Measurements from ENCODE around the gene C3orf20.

Gene C3orf20

GRCh38 chr3:14819671-14820070 is 144.7 kb downstream of the C3orf20 start:
- Histone ChIP-seq H3K27ac (ENCODE audit: low read depth in 2 of 2, low read length in 2 of 2) (no peak overlapping the region), H3K36me3 (ENCODE audit: control insufficient read depth in 2 of 2, insufficient read depth in 2 of 2, low read length in 2 of 2) (peaks cover 0 to 2% of the 10 kb centered on the region in 2 donors), H3K4me1 (ENCODE audit: control insufficient read depth in 2 of 2, insufficient read depth in 2 of 2, low read length in 2 of 2) (no peaks in the 10 kb centered on the region), H3K9ac (ENCODE audit: low read depth in 1 of 2, low read length in 2 of 2) (no peak overlapping the region), H3K27me3 (ENCODE audit: control insufficient read depth in 2 of 2, insufficient read depth in 2 of 2, low read length in 2 of 2) (peaks cover 0 to 6% of the 10 kb centered on the region in 2 donors), H3K4me3 (ENCODE audit: low read length in 2 of 2) (no peak overlapping the region), H3K9me3 (ENCODE audit: control insufficient read depth in 2 of 2, low read length in 2 of 2) (no peaks in the 10 kb centered on the region)

DNA sequence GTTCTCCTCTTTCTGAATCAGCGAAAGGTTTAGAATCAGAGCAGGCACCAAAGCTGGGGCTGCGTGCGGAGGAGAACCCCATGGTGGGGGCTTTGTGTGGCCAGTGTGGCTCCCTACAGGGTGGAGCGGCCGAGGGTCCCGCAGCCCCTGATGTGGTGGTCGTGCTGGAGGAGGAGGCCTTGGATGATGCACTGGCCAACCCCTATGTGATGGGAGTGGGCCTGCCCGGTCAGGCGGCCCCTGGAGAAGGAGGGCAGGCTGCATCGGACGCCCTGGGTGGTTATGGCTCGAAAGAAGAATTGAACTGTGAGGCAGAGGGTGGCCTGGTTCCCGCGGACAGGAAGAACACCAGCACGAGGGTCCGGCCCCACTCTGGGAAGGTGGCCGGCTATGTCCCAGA is 145.2 kb downstream of the C3orf20 start:
- peaks cover 0 to 2% of the 10 kb centered on the region in 2 donors for H3K36me3 ChIP-seq (ENCODE audit: control insufficient read depth in 2 of 2, insufficient read depth in 2 of 2, low read length in 2 of 2)
- no peaks in the 10 kb centered on the region for H3K9me3 ChIP-seq (ENCODE audit: control insufficient read depth in 2 of 2, low read length in 2 of 2)
- no peaks in the 10 kb centered on the region for H3K4me1 ChIP-seq (ENCODE audit: control insufficient read depth in 2 of 2, insufficient read depth in 2 of 2, low read length in 2 of 2)
- peaks cover 0 to 4% of the 10 kb centered on the region in 2 donors for H3K27me3 ChIP-seq (ENCODE audit: control insufficient read depth in 2 of 2, insufficient read depth in 2 of 2, low read length in 2 of 2)
- no peak overlapping the region for H3K4me3 ChIP-seq (ENCODE audit: low read length in 2 of 2)
- H3K9ac ChIP-seq (ENCODE audit: low read depth in 1 of 2, low read length in 2 of 2): no peak overlapping the region
- no peak overlapping the region for H3K27ac ChIP-seq (ENCODE audit: low read depth in 2 of 2, low read length in 2 of 2)

- no peaks in the 10 kb centered on the region for H3K9me3 ChIP-seq (ENCODE audit: control insufficient read depth in 2 of 2, low read length in 2 of 2)
- H3K4me3 ChIP-seq (ENCODE audit: low read length in 2 of 2): no peak overlapping the region
- no peaks in the 10 kb centered on the region for H3K4me1 ChIP-seq (ENCODE audit: control insufficient read depth in 2 of 2, insufficient read depth in 2 of 2, low read length in 2 of 2)
- H3K27me3 ChIP-seq (ENCODE audit: control insufficient read depth in 2 of 2, insufficient read depth in 2 of 2, low read length in 2 of 2): peaks cover 0 to 4% of the 10 kb centered on the region in 2 donors
- no peak overlapping the region for H3K9ac ChIP-seq (ENCODE audit: low read depth in 1 of 2, low read length in 2 of 2)
- no peak overlapping the region for H3K27ac ChIP-seq (ENCODE audit: low read depth in 2 of 2, low read length in 2 of 2)
- H3K36me3 ChIP-seq (ENCODE audit: control insufficient read depth in 2 of 2, insufficient read depth in 2 of 2, low read length in 2 of 2): peaks cover 0 to 2% of the 10 kb centered on the region in 2 donors
Observed at GRCh38 chr3:14821151-14821550, 146.2 kb downstream of the C3orf20 start.

- Histone ChIP-seq H3K27me3 (ENCODE audit: control insufficient read depth in 2 of 2, insufficient read depth in 2 of 2, low read length in 2 of 2) (peaks cover 0 to 4% of the 10 kb centered on the region in 2 donors), H3K4me3 (ENCODE audit: low read length in 2 of 2) (no peak overlapping the region), H3K27ac (ENCODE audit: low read depth in 2 of 2, low read length in 2 of 2) (no peak overlapping the region), H3K36me3 (ENCODE audit: control insufficient read depth in 2 of 2, insufficient read depth in 2 of 2, low read length in 2 of 2) (peaks cover 0 to 2% of the 10 kb centered on the region in 2 donors), H3K9ac (ENCODE audit: low read depth in 1 of 2, low read length in 2 of 2) (no peak overlapping the region), H3K4me1 (ENCODE audit: control insufficient read depth in 2 of 2, insufficient read depth in 2 of 2, low read length in 2 of 2) (no peaks in the 10 kb centered on the region), H3K9me3 (ENCODE audit: control insufficient read depth in 2 of 2, low read length in 2 of 2) (no peaks in the 10 kb centered on the region)
Observed at GRCh38 chr3:14822134-14822533, 147.2 kb downstream of the C3orf20 start.

Measured in mucosa of rectum (tissue), 2 donors.